ENCODE measurements around the gene MT1H.
"Not testable (repeated sequence)": the region's sequence is repeated elsewhere in the genome, so short reads cannot be mapped to it uniquely, and the experiment has no call there.

Gene MT1H

GRCh38 chr16:56717532-56717931 is 47.9 kb downstream of the MT1H start:
- not testable (repeated sequence) for DNase-seq
